ENCODE results near the gene LAGE3.

LAGE3 gene

DNA sequence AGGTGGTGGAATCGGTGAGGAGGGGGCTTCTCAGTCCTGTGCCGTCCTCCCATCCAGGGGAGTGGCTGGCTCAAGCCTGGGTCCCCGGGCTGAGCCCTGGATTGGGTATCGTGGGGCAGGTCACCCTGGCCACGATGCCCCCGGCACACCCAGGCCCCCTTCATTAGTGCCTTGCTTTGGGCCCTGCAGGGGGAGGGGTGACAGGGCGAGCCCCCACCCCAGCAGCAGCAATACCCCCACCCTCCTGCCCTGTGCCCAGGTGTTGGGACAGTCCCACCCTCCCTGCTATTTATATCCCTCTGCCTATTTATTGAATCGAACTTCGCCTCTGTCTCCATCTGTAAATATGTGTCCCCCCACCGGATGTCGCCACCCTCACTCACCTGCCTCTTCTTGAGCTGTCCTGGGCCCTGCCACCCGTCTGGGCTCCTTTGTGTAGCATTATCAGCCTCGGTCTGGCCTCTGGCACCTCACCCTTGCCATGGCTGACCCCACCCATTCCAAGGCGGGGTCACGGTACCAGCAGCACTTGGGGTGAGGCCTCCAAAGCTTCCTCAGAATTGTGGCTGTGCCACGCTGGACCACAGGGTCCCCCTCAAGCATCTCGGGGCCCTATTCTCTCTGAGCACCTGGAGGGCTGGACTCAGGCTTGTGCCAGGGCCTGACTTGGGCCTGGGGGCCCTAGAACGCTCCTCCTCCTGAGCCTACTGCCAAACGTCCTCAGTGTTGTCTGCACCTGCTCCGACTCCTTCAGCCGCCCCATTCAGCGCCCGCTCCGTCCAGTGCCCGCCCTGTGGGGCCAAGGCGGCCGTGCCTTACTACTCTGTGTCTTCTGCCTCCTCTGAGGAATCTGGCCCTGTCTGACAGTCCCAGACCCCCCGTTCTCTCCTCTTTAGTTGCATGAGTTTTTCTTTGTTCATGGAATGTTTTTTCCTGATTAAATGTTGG, 6.1 kb downstream of the LAGE3 start:
- no peak for ATAC-seq
- Mint-ChIP-seq H3K36me3 (ENCODE audit: low read depth) (peaks cover 4% of the 10 kb centered on the region), H3K4me1 (peaks cover 10% of the 10 kb centered on the region), H3K4me3 (no peak overlapping the region), H3K9me3 (no peaks in the 10 kb centered on the region), H3K27me3 (no peaks in the 10 kb centered on the region), H3K27ac (no peak overlapping the region)
- DNase-seq = no peak

DNA sequence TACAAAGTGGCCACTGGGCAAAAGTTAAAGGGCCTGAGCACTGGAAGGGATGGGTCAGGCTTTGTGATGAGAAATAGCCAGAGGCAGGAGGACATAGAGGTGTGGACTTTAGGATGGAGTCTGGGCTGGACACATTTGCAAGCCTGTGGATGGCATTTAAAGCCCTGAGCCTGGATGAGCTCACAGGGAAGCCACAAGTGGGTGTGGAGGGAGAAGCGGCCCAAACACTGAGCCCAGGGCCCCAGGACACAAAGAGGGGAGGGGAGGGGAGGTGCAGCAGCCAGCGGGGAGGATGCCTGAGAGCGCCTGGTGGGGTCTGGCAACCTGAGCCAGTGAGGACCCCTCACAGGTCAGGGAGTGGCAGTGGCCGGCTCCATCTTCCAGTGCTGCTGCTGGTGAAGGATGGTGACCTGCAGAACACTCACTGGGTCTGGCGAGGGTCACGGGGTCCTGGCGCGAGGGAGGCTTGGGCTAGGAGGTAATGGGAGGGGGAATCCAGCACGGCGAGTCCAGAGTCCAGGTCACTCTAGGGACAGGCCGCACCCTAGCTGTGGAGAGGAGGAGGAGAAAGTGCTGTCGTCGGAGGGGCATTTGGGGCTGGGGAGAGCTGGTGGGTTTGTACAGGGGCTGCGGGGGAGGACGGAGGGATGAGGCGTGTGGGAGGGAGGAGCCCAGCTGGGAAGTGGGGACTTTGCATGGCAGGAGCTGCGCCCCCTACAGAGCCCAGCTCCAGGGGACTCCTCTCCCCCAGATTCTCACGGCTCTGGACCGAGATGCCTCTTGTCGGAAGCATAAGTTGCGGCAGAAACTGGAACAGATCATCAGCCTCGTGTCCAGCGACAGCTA, 7.0 kb downstream of the LAGE3 start:
- ATAC-seq (no peak), DNase-seq (no peak)
- Mint-ChIP-seq H3K27ac (no peak overlapping the region), H3K36me3 (ENCODE audit: low read depth) (peaks cover 4% of the 10 kb centered on the region), H3K4me1 (peaks cover 7% of the 10 kb centered on the region), H3K9me3 (no peaks in the 10 kb centered on the region), H3K4me3 (no peak overlapping the region), H3K27me3 (no peaks in the 10 kb centered on the region)

DNA sequence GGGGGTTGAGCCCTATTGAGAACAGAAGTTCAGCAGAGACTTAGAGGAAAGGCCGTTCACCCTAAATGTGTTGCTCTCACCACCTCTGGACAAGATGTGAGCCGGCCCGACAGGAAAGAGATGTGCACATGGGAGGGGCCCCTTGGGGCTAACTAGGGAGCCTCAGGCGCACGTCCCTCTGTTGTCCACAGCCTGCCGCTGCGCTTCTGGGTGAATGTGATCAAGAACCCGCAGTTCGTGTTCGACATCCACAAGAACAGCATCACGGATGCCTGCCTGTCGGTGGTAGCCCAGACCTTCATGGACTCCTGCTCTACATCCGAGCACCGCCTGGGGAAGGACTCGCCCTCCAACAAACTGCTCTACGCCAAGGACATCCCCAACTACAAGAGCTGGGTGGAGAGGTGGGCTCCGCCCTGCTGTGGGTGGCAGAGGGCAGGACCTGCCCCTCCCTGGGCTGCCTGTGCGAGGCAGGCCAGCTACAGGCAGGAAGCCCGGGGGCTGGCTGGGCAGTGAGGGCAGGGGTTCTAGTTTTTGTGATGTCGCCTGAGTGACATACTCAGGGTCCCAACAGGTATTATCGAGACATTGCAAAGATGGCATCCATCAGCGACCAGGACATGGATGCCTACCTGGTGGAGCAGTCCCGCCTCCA, 8.0 kb downstream of the LAGE3 start:
- no peak overlapping the region for H3K27ac Mint-ChIP-seq
- peaks cover 4% of the 10 kb centered on the region for H3K36me3 Mint-ChIP-seq (ENCODE audit: low read depth)
- H3K4me3 Mint-ChIP-seq = no peak overlapping the region
- no peak for DNase-seq
- no peak for ATAC-seq
- H3K27me3 Mint-ChIP-seq = no peaks in the 10 kb centered on the region
- no peaks in the 10 kb centered on the region for H3K9me3 Mint-ChIP-seq
- peaks cover 3% of the 10 kb centered on the region for H3K4me1 Mint-ChIP-seq

DNA sequence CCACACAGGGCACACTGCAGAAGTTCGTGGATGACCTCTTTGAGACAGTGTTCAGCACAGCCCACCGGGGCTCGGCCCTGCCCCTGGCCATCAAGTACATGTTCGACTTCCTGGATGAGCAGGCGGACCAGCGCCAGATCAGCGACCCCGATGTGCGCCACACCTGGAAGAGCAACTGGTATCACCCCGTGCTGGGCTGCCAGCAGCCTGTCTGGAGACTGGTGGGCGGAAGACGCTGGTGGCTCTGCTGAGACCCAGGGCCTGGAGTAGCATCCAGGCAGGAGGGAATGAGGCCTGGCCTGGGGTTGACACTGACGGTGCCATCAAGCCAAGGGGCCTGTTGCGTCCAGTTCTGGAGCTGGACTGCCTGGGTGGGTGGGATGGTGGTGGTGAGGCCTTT, 8.6 kb downstream of the LAGE3 start:
- Mint-ChIP-seq H3K4me1 (peaks cover under 1% of the 10 kb centered on the region), H3K27me3 (no peaks in the 10 kb centered on the region), H3K36me3 (ENCODE audit: low read depth) (peaks cover 2% of the 10 kb centered on the region), H3K4me3 (no peak overlapping the region), H3K9me3 (no peaks in the 10 kb centered on the region), H3K27ac (no peak overlapping the region)
- DNase-seq (no peak), ATAC-seq (no peak)

DNA sequence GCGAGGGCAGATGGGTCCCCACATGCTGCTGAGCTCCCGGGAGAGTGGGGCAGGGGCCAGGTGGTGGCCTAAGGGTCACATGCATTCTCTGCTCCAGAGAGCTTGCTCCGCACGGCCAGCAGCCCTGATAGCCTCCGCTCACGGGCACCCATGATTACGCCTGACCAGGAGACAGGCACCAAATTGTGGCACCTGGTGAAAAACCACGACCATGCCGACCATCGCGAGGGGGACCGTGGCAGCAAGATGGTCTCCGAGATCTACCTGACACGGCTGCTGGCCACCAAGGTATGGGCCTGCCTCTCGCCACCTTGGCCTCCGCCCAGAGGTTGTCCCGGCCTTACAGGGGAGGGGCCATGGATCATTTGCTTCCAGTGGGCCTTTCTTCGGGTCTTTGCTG, 9.2 kb downstream of the LAGE3 start:
- no peak overlapping the region for H3K27ac Mint-ChIP-seq
- DNase-seq (no peak), ATAC-seq (no peak)
- no peaks in the 10 kb centered on the region for H3K27me3 Mint-ChIP-seq
- H3K9me3 Mint-ChIP-seq = no peaks in the 10 kb centered on the region
- no peak overlapping the region for H3K4me3 Mint-ChIP-seq
- H3K4me1 Mint-ChIP-seq = no peaks in the 10 kb centered on the region
- H3K36me3 Mint-ChIP-seq (ENCODE audit: low read depth) = peaks cover 2% of the 10 kb centered on the region

DNA sequence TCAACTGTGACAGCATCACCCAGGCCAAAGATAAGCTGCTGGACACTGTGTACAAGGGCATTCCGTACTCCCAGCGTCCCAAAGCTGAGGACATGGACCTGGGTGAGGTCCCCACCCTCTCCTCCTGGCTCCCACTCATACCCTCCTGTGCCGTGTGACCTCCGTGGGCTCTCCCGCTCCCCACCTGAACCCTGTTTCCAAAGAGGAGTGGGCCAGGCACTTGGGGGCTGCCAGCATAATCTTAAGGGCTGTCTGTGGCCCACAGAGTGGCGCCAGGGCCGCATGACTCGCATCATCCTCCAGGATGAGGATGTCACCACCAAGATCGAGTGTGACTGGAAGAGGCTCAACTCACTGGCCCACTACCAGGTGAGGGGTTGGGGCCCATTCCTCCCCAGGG, 10.0 kb downstream of the LAGE3 start:
- no peaks in the 10 kb centered on the region for H3K27me3 Mint-ChIP-seq
- H3K9me3 Mint-ChIP-seq = no peaks in the 10 kb centered on the region
- no peaks in the 10 kb centered on the region for H3K4me1 Mint-ChIP-seq
- peaks cover 2% of the 10 kb centered on the region for H3K36me3 Mint-ChIP-seq (ENCODE audit: low read depth)
- H3K27ac Mint-ChIP-seq = no peak overlapping the region
- ATAC-seq (no peak), DNase-seq (no peak)
- H3K4me3 Mint-ChIP-seq = no peak overlapping the region

DNA sequence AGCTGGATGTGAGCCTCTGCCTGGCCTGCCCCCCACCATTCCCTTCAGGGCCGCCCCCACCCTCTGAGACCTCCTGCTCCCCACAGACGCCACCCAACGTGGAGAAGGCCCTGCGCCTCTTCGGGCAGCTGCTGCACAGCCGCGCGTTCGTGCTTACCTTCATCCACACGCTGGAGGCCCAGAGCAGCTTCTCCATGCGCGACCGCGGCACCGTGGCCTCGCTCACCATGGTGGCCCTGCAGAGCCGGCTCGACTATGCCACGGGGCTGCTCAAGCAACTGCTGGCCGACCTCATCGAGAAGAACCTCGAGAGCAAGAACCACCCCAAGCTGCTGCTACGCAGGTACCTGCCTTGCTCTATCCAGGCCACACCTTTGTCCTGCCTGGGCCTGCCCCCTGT, 10.9 kb downstream of the LAGE3 start:
- Mint-ChIP-seq H3K9me3 (no peaks in the 10 kb centered on the region), H3K36me3 (ENCODE audit: low read depth) (no peaks in the 10 kb centered on the region), H3K27me3 (no peaks in the 10 kb centered on the region), H3K4me3 (no peak overlapping the region), H3K4me1 (no peaks in the 10 kb centered on the region), H3K27ac (no peak overlapping the region)
- no peak for ATAC-seq
- DNase-seq = no peak

DNA sequence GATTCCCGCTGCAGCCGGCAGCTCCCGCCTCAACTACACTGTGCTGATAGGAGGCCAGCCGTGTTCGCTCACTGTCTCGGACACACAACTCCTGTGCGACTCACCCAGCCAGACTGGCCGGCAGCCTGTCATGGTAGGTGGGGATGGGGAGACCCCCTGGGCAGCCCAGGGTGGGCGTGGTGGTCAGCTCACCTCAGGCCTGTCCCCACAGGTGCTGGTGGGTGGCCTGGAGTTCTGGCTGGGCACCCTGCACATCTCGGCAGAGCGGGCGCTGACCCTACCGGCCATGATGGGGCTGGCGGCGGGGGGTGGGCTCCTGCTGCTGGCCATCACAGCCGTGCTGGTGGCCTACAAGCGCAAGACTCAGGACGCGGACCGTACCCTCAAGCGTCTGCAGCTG, 11.5 kb downstream of the LAGE3 start:
- H3K4me1 Mint-ChIP-seq = no peaks in the 10 kb centered on the region
- peaks cover 2% of the 10 kb centered on the region for H3K36me3 Mint-ChIP-seq (ENCODE audit: low read depth)
- no peaks in the 10 kb centered on the region for H3K27me3 Mint-ChIP-seq
- H3K4me3 Mint-ChIP-seq = no peak overlapping the region
- H3K9me3 Mint-ChIP-seq = no peaks in the 10 kb centered on the region
- ATAC-seq (no peak), DNase-seq (no peak)
- H3K27ac Mint-ChIP-seq = no peak overlapping the region

DNA sequence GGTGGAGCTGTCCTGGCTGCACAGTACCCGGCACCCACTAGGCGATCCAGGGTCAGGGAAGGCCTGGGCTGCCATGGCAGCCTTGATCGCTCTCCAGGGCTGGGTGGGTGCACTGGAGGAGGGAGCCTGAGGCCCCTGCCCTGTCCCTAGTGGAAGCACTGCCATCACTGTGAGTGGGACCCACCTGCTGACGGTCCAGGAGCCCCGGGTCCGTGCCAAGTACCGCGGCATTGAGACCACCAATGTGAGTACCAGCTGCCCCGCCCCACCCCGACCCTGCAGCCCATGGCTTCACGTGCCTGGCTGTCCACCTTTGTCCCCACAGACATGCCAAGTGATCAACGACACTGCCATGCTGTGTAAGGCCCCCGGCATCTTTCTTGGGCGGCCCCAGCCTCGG, 12.2 kb downstream of the LAGE3 start:
- no peaks in the 10 kb centered on the region for H3K4me1 Mint-ChIP-seq
- no peaks in the 10 kb centered on the region for H3K9me3 Mint-ChIP-seq
- no peak overlapping the region for H3K4me3 Mint-ChIP-seq
- peaks cover 2% of the 10 kb centered on the region for H3K36me3 Mint-ChIP-seq (ENCODE audit: low read depth)
- DNase-seq (no peak), ATAC-seq (no peak)
- no peaks in the 10 kb centered on the region for H3K27me3 Mint-ChIP-seq
- H3K27ac Mint-ChIP-seq = no peak overlapping the region

DNA sequence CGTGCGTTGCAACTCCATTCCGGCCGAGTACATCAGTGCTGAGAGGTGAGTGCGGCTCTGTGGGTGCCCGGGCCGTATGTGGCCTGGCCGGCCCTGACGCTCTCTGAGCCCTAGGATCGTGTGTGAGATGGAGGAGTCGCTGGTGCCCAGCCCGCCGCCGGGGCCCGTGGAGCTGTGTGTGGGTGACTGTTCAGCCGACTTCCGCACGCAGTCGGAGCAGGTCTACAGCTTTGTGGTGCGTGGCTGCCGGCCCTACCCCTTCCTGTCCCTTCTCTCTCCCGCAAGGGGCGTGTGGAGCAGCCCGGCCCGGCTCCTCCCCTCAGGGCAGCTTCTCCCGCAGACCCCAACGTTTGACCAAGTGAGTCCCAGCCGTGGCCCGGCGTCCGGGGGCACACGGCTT, 13.0 kb downstream of the LAGE3 start:
- Mint-ChIP-seq H3K36me3 (ENCODE audit: low read depth) (peaks cover 4% of the 10 kb centered on the region), H3K9me3 (no peaks in the 10 kb centered on the region), H3K4me3 (no peak overlapping the region), H3K27me3 (no peaks in the 10 kb centered on the region), H3K27ac (no peak overlapping the region), H3K4me1 (no peaks in the 10 kb centered on the region)
- ATAC-seq (no peak), DNase-seq (no peak)

DNA sequence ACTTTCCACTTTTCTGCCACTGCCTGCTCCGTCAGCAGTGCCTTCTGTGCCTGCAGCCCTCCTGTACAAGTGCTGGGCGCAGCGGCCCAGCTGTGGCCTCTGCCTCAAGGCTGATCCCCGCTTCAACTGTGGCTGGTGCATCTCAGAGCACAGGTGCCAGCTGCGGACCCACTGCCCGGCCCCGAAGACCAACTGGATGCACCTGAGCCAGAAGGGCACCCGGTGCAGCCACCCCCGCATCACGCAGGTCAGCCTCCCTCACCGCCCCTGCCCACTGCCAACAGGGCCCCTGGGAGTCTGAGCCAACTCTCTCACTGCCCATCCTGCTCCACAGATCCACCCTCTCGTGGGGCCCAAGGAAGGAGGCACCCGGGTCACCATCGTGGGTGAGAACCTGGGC, 13.5 kb downstream of the LAGE3 start:
- H3K9me3 Mint-ChIP-seq = no peaks in the 10 kb centered on the region
- H3K36me3 Mint-ChIP-seq (ENCODE audit: low read depth) = peaks cover 4% of the 10 kb centered on the region
- H3K27me3 Mint-ChIP-seq = no peaks in the 10 kb centered on the region
- no peak for DNase-seq
- H3K27ac Mint-ChIP-seq = no peak overlapping the region
- no peak overlapping the region for H3K4me3 Mint-ChIP-seq
- no peaks in the 10 kb centered on the region for H3K4me1 Mint-ChIP-seq
- no peak for ATAC-seq

DNA sequence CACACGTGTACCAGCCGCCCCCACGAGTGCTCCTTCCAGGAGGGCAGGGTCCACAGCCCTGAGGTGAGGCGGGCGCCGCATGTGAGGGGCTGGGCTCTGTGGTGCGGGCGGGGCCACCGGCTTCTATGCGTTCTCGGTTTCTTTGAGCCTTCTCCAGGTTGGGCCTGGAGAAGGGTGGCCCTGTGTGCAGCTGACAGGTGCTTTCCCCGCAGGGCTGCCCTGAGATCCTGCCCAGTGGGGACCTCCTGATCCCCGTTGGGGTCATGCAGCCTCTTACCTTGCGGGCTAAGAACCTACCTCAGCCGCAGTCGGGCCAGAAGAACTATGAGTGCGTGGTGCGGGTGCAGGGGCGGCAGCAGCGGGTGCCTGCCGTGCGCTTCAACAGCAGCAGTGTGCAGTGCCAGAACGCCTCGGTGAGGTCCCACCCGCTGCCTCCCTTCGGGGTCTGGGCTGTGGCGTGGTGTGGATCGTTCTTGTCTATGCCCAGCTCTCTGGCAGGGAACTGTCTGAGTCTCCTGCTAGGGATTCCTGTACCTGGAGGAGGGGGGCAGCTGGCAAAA, 14.2 kb downstream of the LAGE3 start:
- Mint-ChIP-seq H3K9me3 (no peaks in the 10 kb centered on the region), H3K27me3 (no peaks in the 10 kb centered on the region), H3K4me3 (no peak overlapping the region), H3K4me1 (peaks cover 4% of the 10 kb centered on the region), H3K36me3 (ENCODE audit: low read depth) (peaks cover 4% of the 10 kb centered on the region), H3K27ac (no peak overlapping the region)
- DNase-seq (no peak), ATAC-seq (no peak)

DNA sequence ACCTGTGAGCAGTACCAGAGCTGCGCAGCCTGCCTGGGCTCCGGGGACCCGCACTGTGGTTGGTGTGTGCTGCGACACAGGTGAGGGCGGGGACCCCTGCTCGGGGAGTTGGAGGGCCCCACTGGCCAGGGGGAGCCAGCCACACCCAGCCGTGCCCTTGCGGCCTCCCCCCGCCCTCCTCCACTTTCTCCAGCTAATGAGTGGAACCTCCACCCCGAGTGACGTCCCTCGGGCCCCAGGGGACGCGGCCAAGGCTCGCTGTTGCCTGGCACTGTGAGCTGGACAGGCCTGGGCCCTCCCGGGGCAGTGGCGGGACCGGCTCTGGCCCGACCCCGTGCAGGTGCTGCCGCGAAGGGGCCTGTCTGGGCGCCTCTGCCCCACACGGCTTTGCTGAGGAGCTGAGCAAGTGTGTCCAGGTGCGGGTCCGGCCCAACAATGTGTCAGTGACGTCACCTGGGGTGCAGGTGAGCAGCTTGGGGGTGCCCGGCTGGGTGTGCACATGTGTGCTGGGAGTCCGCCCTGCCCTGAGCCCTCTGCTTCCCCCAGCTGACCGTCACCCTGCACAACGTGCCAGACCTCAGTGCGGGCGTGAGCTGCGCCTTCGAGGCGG, 15.4 kb downstream of the LAGE3 start:
- no peak overlapping the region for H3K4me3 Mint-ChIP-seq
- no peaks in the 10 kb centered on the region for H3K27me3 Mint-ChIP-seq
- H3K4me1 Mint-ChIP-seq = peaks cover 5% of the 10 kb centered on the region
- H3K36me3 Mint-ChIP-seq (ENCODE audit: low read depth) = peaks cover 4% of the 10 kb centered on the region
- H3K9me3 Mint-ChIP-seq = no peaks in the 10 kb centered on the region
- ATAC-seq (no peak), DNase-seq (no peak)
- H3K27ac Mint-ChIP-seq = no peak overlapping the region

DNA sequence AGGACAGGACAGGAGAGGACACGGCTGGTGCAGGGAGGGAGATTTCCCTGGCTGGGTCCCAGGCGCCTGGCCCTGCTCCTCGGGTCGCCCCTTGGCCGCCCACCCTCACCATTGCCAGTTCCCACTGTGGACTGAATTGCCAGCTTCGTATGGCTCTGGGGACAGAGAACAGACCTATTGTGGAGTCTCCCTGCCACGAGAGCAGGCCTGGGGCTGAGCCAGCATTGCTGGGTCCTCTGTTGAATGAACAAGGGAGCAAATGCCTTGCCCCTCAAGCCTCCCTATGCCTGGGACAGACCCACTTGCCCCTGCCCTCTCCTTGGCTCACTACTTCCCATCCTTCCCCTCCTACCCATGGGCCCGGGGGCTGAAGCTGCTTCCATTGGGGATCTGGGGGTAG, 16.7 kb downstream of the LAGE3 start:
- no peak overlapping the region for H3K27ac Mint-ChIP-seq
- H3K4me3 Mint-ChIP-seq = no peak overlapping the region
- peaks cover 4% of the 10 kb centered on the region for H3K36me3 Mint-ChIP-seq (ENCODE audit: low read depth)
- no peaks in the 10 kb centered on the region for H3K9me3 Mint-ChIP-seq
- ATAC-seq = no peak
- no peak for DNase-seq
- H3K27me3 Mint-ChIP-seq = no peaks in the 10 kb centered on the region
- peaks cover 6% of the 10 kb centered on the region for H3K4me1 Mint-ChIP-seq
